ENCODE measurements around the gene ASCC3.

ASCC3 gene

GRCh38 chr6:100721256-100721655 lies 159.9 kb downstream of the ASCC3 start:
- DNase-seq = no peak

DNA sequence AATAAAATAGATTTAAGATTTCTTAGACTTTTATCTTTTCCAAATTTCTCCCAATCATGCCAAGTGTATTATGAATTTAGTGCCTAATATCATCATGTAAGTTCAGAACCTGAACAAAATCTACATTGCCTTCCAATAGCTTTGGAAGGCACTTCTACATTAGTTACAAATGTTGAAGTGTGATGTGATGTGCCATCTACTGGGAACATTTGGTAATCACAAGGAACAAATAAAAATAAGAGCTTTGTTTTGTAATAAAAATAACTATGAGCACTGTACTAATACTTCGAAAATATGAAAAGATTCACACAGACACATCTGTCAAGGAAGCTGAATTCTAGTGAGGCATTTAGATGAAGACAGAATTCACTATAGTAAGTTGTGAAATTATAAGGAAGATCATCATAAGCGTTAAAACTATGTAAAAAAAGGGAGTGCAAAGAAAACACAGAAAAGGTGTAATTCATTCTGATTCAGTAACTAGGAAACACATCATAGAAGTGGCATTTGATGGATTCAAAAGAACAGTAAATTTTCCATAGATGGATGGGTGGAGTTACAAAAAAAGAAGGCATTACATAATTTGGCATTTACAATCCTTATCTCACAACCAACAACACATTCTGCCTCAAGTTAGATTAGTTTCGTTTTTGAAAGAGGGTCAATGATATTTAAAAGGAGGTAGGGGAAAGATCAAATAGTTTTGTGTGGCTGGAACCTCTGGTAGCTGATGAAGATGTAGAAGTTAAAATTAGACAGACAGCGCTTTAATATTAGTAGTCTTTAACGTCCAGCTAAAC lies 161.0 kb downstream of the ASCC3 start:
- peak; percentile 43 for DNase-seq

DNA sequence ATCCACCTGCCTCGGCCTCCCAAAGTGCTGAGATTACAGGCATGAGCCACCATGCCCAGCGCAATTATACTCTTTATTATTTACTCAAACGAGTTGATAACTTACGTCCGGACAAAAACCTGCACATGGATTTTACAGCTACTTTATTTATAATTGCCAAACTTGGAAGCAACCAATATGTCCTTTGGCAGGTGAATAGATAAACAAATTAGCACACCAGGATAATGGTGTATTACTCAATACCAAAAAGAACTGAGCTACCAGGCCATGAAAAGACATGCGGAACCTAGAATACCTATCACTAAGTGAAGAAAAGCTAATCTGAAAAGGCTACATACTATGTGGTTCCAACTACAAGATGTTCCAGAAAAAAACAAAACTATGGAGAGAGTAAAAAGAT lies 168.1 kb downstream of the ASCC3 start:
- no peak for DNase-seq

DNA sequence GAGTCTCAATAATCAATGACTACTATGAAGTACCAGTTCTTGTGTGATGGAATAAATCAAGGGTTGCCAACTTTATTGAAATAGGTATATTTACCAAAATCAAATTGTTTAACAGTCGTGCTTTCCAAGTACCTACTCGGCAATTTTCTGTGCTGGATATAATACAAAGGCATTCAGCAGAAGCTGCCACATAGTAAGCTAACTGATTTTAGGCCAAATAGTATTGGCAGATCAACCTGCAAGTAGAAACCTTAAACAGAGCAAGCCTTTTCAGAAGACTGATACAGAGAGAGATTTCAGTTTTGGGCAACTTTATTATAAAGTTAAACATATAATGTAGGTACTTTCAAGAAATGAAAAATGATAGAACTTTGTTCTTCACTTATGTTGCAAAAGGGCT lies 174.6 kb downstream of the ASCC3 start:
- no peak for DNase-seq

DNA sequence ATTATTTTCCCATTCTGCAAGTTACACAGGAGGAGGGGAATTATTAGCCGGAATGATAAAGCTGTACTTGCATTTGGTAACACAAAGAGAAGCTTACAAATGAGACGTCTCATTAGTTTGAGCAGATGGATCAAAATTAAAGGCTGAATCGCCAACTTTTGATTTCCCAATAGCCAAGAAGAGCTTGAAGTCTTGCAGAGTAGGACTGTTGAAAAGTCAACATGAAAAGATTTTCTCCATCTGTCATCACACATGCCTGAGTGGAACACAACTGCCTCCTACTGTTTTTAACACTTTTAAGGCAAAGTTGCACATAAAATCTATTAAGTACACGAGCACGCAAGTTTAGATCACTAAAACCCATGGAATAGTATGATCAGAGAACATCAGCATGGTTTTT lies 176.2 kb downstream of the ASCC3 start:
- no peak for DNase-seq

GRCh38 chr6:100701728-100702127 lies 179.4 kb downstream of the ASCC3 start:
- peak; percentile 19 for DNase-seq

DNA sequence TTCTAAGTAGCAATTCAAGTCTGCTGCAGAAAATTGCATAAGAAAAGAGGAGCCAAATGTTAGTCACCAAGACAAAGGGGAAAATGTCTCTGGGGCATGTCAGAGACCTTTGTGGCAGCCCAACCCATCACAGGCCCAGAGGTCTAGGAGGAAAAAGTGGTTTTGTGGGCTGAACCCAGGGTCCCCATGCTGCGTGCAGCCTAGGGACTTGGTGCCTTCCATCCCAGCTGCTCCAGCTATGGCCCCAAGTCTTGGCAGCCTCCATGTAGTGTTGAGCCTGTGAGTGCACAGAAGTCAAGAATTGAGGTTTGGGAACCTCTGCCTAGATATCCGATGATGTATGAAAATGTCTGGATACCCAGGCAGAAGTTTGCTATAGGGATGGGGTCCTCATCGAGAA lies 181.1 kb downstream of the ASCC3 start:
- no peak for DNase-seq

DNA sequence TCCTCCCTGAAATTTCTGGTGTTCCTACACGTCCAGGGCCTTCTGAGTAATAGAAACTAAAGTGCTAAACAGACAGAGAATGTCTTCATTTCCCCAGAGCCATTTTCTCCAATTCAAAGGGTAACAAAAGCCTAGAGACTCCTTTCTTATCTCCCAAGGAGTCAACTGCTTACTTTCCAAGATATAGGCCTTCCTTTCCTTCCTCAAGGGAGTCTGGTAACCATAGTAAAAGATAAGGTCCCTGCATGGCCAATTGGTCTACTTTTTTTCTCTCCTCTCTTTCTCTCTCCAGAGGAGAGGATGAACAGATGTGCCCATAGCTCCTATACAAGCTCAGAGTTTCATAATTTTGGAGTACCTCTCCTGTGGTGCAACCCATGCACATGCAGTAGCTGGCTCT lies 185.7 kb downstream of the ASCC3 start:
- no peak for DNase-seq

DNA sequence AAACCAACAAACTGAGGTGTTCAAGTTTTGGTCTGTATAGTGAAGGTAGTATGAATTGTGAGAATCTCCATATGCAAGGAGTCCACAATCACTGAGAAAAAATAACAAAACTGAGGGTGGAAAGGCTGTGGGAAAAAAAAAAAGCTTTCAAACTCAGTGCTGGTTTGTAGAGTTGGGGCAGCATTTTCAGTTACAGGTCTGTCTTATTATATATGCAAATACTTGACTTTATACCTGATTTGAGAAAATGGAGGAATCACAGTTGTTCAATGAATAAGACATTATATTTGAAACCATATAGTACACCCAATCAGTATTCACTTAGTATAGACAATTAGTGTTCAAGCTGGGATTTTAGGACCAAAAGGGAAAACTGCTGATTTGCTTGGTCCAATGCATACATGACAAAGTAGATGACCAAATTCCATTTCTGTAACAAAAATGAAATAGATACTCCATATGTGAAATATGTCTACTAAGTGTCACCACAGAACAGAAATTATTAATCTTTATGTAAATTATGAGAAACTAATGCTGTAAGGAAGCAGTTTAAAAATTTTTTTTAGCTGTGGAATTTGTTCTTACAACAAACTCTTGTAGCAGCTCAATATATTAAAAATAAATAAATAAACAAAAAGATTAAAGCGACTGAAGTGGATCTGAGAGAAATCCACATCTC lies 187.7 kb downstream of the ASCC3 start:
- DNase-seq = no peak

DNA sequence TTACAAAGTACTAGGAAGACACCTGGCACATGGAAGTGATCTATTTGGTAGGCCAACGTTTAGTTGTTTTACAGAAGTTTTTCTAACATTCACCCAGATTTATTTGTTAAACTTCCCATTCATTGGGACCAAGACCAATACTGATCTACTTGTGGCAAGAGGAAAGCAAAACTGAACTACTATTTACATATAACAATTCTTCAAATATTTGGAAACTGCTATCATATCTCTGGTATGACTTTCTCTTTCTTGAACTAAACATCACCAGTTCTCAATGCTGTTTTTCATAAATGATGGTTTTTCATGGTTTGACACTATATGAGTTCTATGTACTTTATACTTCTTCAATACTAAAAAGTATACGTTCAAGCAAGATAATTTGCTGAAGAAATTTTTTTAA lies 189.2 kb downstream of the ASCC3 start:
- no peak for DNase-seq

DNA sequence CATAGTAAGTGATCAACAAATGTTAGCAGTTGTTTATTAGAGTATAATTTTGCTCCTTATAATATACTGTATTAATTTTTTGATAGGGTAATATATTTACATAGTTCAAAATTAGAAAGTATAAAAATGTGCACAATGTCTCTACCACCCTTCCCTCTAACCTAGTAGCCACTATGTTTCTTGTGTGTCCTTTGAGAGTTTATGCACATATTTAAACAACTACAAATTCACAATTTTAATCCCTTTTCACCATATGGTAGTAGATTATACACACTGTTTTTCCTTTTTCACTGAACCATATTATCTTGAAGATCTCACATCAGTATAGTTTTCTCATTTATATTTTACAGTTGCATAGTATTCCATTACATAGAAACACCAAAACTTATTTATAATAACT lies 194.9 kb downstream of the ASCC3 start:
- no peak for DNase-seq

DNA sequence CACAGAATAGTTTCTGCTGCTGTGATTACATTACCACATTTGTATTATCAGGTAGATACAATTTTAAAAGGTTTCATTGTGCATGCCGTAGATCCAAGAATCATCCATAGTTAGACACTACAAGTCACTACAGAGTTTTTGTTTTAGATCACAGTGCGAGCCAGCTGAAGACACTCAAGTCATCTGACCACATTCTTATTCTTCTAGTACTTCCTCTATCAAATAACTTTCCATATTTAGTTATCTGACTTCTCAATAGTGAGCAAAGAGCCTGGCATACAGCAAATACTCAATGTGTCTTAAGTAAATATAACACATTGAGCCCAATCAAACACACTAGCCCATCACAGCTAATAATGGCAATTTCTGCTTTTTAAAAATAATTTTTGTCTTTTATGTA lies 195.4 kb downstream of the ASCC3 start:
- no peak for DNase-seq

- no peak for DNase-seq
Measured at GRCh38 chr6:100680163-100680562, 201.0 kb downstream of the ASCC3 start.

DNA sequence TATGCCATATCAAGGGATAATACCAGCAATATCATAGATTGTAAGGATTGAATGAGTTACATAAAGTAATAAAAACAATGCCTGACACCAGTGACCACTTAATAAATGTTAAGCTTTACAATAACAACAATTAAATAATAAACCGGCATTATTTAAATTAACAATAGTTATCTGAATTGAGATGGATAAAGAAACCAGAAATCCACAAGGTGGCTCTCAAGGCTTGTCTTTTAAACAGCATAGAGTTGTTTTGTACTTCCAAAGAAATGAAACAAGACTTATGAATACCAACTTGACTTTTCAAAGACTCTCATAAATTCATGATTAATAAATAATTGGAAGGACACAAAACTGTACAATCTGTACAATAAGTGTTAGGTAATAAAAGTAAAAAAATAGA lies 203.1 kb downstream of the ASCC3 start:
- peak; percentile 11 for DNase-seq

DNA sequence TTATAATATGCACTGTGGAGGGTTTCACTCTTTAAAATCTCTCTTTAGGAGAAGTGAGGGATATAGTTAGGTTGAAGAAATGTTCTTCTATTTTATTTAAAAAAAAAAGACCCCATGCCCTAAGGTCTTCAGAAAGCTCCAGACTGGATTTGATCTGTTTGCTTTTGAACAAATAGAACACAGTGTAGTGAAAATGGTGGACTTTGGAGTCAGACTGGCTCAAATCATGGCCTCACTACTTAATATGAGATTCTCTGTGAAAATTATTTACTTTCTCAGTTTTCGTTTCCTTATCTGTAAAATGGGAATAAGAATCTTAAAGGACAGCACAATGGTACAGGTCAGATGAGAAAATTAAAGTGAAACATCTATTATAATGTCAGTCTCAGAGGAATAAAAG lies 203.9 kb downstream of the ASCC3 start:
- no peak for DNase-seq

GRCh38 chr6:100673641-100674040 lies 207.5 kb downstream of the ASCC3 start:
- no peak for DNase-seq

DNA sequence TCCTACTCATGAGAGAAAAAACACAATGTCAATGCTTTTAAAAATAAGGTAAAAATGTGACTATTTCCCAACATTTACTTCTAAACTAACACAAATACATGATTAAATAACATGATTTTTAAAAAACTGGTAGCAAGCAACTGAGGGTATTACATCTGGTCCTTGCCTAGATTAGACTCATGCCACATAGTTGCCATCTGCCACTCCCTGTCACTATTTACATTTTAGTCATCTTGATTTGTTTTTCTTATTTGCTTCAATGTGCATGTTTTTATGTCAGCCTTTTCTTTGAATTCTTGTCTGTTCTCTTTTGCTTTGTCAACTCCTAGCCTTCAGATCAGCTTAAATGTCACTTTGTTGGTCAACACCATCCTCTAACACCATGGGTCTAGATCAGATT lies 209.4 kb downstream of the ASCC3 start:
- DNase-seq = no peak

DNA sequence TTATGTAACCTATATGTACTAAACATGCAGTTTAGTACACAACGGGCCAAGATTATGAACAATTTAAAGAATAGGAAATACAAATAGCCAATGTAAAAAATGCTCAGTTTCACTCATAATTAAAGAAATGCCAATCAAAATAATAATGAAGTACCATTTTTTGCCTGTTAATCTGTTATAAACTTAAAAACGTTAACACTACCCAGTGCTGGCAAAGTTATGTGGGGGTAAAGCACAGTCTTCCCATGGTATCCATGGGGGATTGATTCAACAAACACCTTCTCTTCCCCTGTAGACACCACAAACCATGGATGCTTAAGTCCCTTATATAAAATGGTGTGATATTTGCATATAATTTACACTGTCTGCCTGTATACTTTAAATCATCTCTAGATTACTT lies 211.1 kb downstream of the ASCC3 start:
- no peak for DNase-seq

DNA sequence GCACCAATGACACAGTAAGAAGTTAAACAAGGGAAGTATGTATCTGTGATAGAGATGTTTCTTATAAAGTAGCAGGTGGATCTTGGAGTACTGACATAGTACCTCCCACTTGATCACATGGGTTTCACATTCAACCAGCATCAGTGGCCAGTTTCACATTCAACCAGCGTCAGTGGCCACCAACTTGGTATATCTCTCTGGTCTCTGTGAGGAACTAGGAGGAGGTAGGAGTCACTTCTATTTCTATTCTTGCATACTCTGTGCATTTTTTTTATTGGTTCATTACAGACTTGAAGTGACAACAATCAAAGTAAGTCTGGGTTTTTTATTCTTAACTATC lies 216.1 kb downstream of the ASCC3 start:
- no peak for DNase-seq

DNA sequence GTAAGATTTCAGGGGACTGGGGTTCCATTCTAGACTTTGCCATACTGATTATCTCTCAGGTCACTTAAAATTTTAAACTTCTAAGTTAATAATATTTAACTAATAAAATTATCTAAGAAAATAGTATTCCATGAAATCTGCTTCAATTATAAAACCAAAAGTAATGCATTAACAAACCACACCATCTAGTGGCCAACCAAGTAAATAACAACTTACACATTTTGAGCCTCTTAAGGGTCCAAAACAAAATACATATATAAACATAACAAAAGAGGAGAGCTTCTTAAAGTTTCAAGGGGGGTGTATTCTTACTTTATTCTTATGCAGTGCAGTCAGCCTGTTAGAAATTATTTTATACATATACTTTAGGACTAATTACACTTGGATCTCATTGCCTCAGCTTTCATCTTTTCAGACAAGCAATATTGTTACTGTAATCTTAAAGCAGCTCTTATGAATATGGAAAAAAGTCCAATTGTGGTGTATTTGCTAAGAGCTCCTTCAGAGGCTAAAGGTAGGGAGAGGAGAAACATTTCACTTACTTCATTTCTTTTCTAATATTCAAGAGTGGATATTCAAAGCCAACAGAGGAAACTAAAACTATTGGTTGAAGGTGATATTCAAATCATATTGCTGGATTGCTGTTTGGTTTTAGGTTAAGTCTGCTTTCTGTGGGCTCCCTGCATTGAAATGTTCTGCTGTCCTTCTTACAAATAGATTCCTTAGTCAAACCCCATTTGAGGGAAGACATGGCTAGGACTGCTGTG lies 216.7 kb downstream of the ASCC3 start:
- peak; percentile 48 for DNase-seq

DNA sequence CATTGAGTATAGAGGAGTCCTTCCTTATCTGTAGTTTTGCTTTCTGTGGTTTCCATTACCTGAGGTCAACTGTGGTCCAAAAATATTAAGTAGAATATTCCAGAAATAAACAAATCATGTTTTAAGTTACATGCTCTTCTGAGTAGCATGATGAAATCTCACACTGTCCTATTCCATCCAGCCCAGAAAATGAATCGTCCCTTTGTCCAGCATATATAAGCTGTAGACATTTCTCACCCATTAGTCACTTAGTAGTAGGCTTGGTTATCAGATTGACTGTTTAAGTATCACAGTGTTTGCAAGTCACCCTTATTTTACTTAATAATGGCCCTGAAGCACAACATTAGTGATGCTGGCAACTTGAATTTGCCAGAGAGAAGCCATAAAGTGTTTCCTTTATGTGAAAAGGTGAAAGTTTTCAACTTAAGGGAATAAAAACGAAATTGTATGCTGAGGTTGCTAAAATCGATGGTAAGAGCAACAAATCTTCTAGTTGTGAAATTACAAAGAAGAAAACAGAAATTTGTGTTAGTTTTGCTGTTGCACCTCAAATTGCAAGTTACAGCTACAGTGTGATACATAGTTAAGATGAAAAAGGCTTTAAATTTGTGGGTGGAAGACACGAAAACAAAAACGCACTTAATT lies 217.8 kb downstream of the ASCC3 start:
- peak; percentile 78 for DNase-seq

DNA sequence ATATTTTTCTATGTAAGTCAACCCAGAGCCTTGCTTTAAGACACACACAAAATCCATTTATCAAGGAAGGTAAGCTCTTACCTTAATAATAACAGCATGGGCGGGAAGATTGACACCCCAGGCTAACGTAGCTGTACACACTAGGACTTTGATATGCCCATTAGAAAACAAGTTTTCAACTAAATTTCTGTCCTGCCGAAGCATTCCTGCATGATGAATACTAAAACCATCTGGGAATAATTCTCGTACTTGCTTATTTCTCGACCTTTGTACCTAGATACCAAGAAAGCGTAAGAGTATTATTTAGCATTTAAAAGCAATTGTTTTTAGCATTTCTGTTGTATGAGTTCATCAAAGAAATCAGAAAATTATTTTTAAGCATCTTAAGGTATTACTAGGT lies 218.9 kb downstream of the ASCC3 start:
- no peak for DNase-seq

- DNase-seq = no peak
Measured at GRCh38 chr6:100658486-100658885, 222.6 kb downstream of the ASCC3 start.

All from HCEC 1CT (cell line).